Measurements from ENCODE around the gene KCNJ4. TPM values are rescaled to one million over a fixed set of nuclear protein-coding genes. Genes with fewer than 3 reads are reported as not detected.
"Not testable (repeated sequence)": the region's sequence is repeated elsewhere in the genome, so short reads cannot be mapped to it uniquely, and the experiment has no call there.

Gene KCNJ4
- total RNA-seq, 4 donors from 2014 or later: not detected

- H3K9me3 ChIP-seq; H3K36me3 ChIP-seq; intact Hi-C loops (cut with DNase I); H3K27me3 ChIP-seq; H3K4me3 ChIP-seq (replicated peaks in 1 of 3): not testable (repeated sequence)
- H3K4me1 ChIP-seq: peaks cover 17 to 22% of the 10 kb centered on the region in 2 donors
- WGBS, 2 donors: 54 to 56% methylated on average over 4 of the region's 4 CpGs
- peak overlapping the region; percentile 17 to 41 (median 26) for H3K27ac ChIP-seq
- peak; percentile 35 to 38 for DNase-seq
Measured at GRCh38 chr22:38389428-38389818, 65.6 kb downstream of the KCNJ4 start.

GRCh38 chr22:38388506-38389427 lies 66.2 kb downstream of the KCNJ4 start:
- DNase-seq; H3K4me3 ChIP-seq (replicated peaks in 1 of 3); H3K36me3 ChIP-seq; intact Hi-C loops (cut with DNase I); H3K27me3 ChIP-seq; H3K9me3 ChIP-seq: not testable (repeated sequence)
- WGBS, 2 donors: 67 to 70% methylated on average over 6 of the region's 6 CpGs
- Histone ChIP-seq H3K27ac (peak overlapping the region in 1 of 3 donors; percentile 26), H3K4me1 (peaks cover 17 to 22% of the 10 kb centered on the region in 2 donors)

- H3K9me3 ChIP-seq; H3K4me3 ChIP-seq (replicated peaks in 1 of 3); intact Hi-C loops (cut with DNase I); H3K27ac ChIP-seq; H3K27me3 ChIP-seq; H3K36me3 ChIP-seq; DNase-seq: not testable (repeated sequence)
- H3K4me1 ChIP-seq: peaks cover 17 to 22% of the 10 kb centered on the region in 2 donors
- 30 to 48% methylated on average over 5 of the region's 5 CpGs for WGBS, 2 donors
Measured at GRCh38 chr22:38386918-38387317, 68.1 kb downstream of the KCNJ4 start.

GRCh38 chr22:38383417-38383816 lies 71.6 kb downstream of the KCNJ4 start:
- no peaks in the 10 kb centered on the region for H3K36me3 ChIP-seq
- WGBS, 2 donors: 81% methylated on average over 2 of the region's 2 CpGs
- H3K4me1 ChIP-seq: peaks cover 0 to 4% of the 10 kb centered on the region in 2 donors
- H3K4me3 ChIP-seq (replicated peaks in 1 of 3): no peak overlapping the region
- no peak for TF ChIP-seq POLR2A (IDR thresholded peaks at IDR 0.05)
- TF ChIP-seq CTCF (IDR thresholded peaks at IDR 0.05): no peak
- intact Hi-C loops (cut with DNase I): no loop called here
- H3K27ac ChIP-seq: no peak overlapping the region
- no peaks in the 10 kb centered on the region for H3K9me3 ChIP-seq
- no peaks in the 10 kb centered on the region for H3K27me3 ChIP-seq
- DNase-seq: no peak

GRCh38 chr22:38381371-38381770 lies 73.6 kb downstream of the KCNJ4 start:
- H3K4me1 ChIP-seq; H3K36me3 ChIP-seq; intact Hi-C loops (cut with DNase I); H3K27me3 ChIP-seq; H3K4me3 ChIP-seq (replicated peaks in 1 of 3); H3K9me3 ChIP-seq; H3K27ac ChIP-seq; DNase-seq: not testable (repeated sequence)
- 51 to 56% methylated on average over 3 of the region's 3 CpGs for WGBS, 2 donors

Other genes starting within 250 kb of the KCNJ4 start
- 10 to 100 TPM; 42.9 to 92.2 (median 74.5) TPM for gene TMEM184B, start 182.2 kb downstream of the KCNJ4 start, total RNA-seq
- gene CSNK1E, start 137.8 kb downstream of the KCNJ4 start, total RNA-seq: 10 to 100 TPM; 53.2 to 98.4 (median 69.5) TPM
- gene KDELR3, start 12.9 kb upstream of the KCNJ4 start, total RNA-seq: 10 to 100 TPM in 2 of 4 donors, 1 to 10 TPM in 2; 7.5 to 14.4 (median 11.8) TPM
- 1,000 to 10,000 TPM in 1 of 4 donors, 100 to 1,000 TPM in 3; 594 to 1,014 (median 833) TPM for gene DDX17, start 51.1 kb upstream of the KCNJ4 start, total RNA-seq
- gene DMC1, start 115.0 kb upstream of the KCNJ4 start, total RNA-seq: 10 to 100 TPM in 1 of 4 donors, 1 to 10 TPM in 1, under 1 TPM in 1, not detected in 1; 0.78 to 25.9 (median 1.1) TPM
- gene FAM227A, start 201.2 kb upstream of the KCNJ4 start, total RNA-seq: 10 to 100 TPM in 3 of 4 donors, 1 to 10 TPM in 1; 8.4 to 12.6 (median 10.4) TPM
- 10 to 100 TPM; 13.6 to 26.0 (median 23.0) TPM for gene CBY1, start 201.4 kb upstream of the KCNJ4 start, total RNA-seq
- 10 to 100 TPM; 39.4 to 61.3 (median 45.8) TPM for gene TOMM22, start 226.8 kb upstream of the KCNJ4 start, total RNA-seq
- gene JOSD1, start 245.7 kb upstream of the KCNJ4 start, total RNA-seq: 10 to 100 TPM; 46.7 to 76.6 (median 62.2) TPM

All from thyroid gland (tissue), 4 donors.